Muscle of leg (tissue), 11 donors: ENCODE results near the gene CCDC159. TPM values are rescaled to one million over a fixed set of nuclear protein-coding genes. Genes with fewer than 3 reads are reported as not detected.
"Not testable (repeated sequence)": the region's sequence is repeated elsewhere in the genome, so short reads cannot be mapped to it uniquely, and the experiment has no call there.

ENCODE experiments used
- DNase-seq: peaks from one replicate; pipeline ENCODE4 v3.0.0; 2013
- H3K27ac ChIP-seq: one replicate; pipeline ENCODE4 v1.5.1; 2013; ENCODE audit warnings: mild to moderate bottlenecking, low read length, control low read depth
- H3K27me3 ChIP-seq: one replicate; pipeline ENCODE4 v1.6.1; 2013; ENCODE audit warnings: low read length; ENCODE audit not compliant: control insufficient read depth, insufficient read depth
- H3K36me3 ChIP-seq: one replicate; pipeline ENCODE4 v1.6.1; 2013; ENCODE audit warnings: low read length; ENCODE audit not compliant: control insufficient read depth, insufficient read depth
- H3K4me1 ChIP-seq: one replicate; pipeline ENCODE4 v1.6.1; 2013; ENCODE audit warnings: low read length; ENCODE audit not compliant: control insufficient read depth, insufficient read depth
- H3K4me3 ChIP-seq: one replicate; pipeline ENCODE4 v1.5.1; 2013; ENCODE audit warnings: low read length, control low read depth
- H3K9me3 ChIP-seq: replicated peaks from 2 replicates; pipeline ENCODE4 v1.6.1; 2013; ENCODE audit warnings: low read depth, low read length; ENCODE audit not compliant: control insufficient read depth
- WGBS: methylation state at CpG from one replicate; pipeline ENCODE4 v1.1.5; 2013; ENCODE audit warnings: missing lambda C conversion rate; ENCODE audit not compliant: insufficient coverage; 5-methylcytosine and 5-hydroxymethylcytosine counted together
- polyA plus RNA-seq, 8 donors: library from polyadenylated mRNA; unstranded; fragments of 120-200 nt; gene quantifications; one replicate each; pipeline versions ENCODE4 v1.2.1 to v1.2.3, GENCODE V29; 2013; ENCODE audit warnings: inconsistent platforms in 1 of 8, low replicate concordance in 1 of 8; ENCODE audit not compliant: insufficient read length in 8 of 8, insufficient read depth in 1 of 8
- total RNA-seq: library from RNA; stranded (reverse); fragments of 120-200 nt; gene quantifications from one replicate; pipeline ENCODE4 v1.2.4, GENCODE V29; 2013

The CCDC159 gene
- total and polyA plus RNA-seq, 9 donors, result 5.1 to 13.7 (median 7.7) TPM

GRCh38 chr19:11377756-11378155, 31.4 kb downstream of the CCDC159 start:
- H3K4me3 ChIP-seq, result no peak overlapping the region
- peaks cover 6% of the 10 kb centered on the region for H3K36me3 ChIP-seq
- 97% methylated on average over 2 of the region's 3 CpGs for WGBS
- no peak for DNase-seq
- H3K9me3 ChIP-seq, result no peaks in the 10 kb centered on the region
- H3K27me3 ChIP-seq, result peaks cover 15% of the 10 kb centered on the region
- H3K4me1 ChIP-seq, result peaks cover 34% of the 10 kb centered on the region
- H3K27ac ChIP-seq, result no peak overlapping the region

DNA sequence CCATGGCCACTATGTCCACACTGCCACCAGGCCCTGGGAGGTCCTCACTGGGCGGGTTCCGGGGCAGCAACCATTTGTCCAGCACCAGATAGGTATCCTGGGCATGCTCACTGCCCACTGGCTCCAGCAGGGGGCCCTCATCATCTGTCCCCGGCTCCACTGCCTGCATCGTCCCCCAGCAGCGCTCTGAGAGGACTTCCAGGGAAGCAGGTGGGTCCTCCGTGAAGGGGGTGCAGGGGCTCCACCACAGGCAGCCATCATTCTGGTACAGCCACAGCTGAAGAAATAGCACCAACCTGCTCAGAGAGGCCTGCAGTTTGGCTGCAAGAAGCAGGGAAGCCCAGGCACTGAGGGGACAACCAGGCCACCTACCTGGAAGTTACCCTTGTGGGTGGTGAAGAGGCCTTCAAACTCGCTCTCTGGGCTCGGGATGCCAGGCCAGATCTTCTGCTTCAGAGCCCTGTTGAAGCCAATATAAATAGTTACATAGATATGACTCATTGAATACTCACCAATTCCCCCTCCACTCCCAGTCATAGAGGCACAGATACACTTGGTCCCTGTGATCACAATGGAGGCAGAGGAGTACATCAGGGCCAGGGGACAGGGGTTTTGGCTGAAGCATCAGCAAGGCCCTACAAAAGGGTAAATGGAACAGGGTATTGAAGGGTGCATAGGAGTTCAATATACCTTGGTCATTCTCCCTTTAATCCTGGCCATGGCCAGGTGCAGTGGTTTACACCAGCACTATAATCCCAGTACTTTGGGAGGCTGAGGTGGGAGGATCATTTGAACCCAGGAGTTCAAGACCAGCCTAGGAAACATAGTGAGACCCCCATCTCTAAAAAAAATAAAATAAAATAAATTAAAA, 32.2 kb downstream of the CCDC159 start:
- WGBS, result 23% methylated on average over 6 of the region's 8 CpGs

DNA sequence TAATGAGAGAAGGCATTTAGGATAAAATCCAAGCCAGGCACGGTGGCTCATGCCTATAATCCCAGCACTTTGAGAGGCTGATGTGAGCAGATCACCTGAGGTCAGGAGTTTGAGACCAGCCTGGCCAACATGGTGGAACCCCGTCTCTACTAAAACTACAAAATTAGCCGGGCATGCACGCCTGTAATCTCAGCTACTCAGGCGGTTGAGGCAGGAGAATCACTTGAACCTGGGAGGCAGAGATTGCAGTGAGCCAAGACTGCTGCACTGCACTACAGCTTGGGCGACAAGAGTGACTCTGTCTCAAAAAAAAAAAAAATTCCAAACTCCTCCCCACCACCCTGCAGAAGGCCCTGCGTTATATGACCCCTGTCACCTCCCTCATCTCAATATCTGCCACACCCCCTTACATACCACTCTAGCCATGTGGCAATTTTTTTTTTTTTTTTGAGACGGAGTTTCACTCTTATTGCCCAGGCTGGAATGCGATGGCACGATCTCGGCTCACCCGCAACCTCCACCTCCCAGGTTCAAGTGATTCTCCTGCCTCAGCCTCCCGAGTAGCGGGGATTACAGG, 33.0 kb downstream of the CCDC159 start:
- Histone ChIP-seq H3K27me3 (peaks cover 31% of the 10 kb centered on the region), H3K4me1 (peaks cover 44% of the 10 kb centered on the region)
- not testable (repeated sequence) for DNase-seq, H3K27ac ChIP-seq, H3K4me3 ChIP-seq, H3K36me3 ChIP-seq, H3K9me3 ChIP-seq
- 83% methylated on average over 9 of the region's 14 CpGs for WGBS

More for the DNA sequence above, 32.2 kb downstream of the CCDC159 start:
- Histone ChIP-seq H3K36me3 (peaks cover 6% of the 10 kb centered on the region), H3K9me3 (no peaks in the 10 kb centered on the region), H3K27ac (no peak overlapping the region), H3K27me3 (peaks cover 23% of the 10 kb centered on the region), H3K4me1 (peaks cover 42% of the 10 kb centered on the region), H3K4me3 (no peak overlapping the region)
- no peak for DNase-seq

GRCh38 chr19:11379857-11380350, 33.6 kb downstream of the CCDC159 start:
- 94% methylated on average over 6 of the region's 7 CpGs for WGBS
- Histone ChIP-seq H3K27me3 (peaks cover 32% of the 10 kb centered on the region), H3K27ac (no peak overlapping the region), H3K36me3 (peaks cover 6% of the 10 kb centered on the region), H3K9me3 (no peaks in the 10 kb centered on the region), H3K4me3 (no peak overlapping the region), H3K4me1 (peaks cover 44% of the 10 kb centered on the region)
- DNase-seq, result no peak

GRCh38 chr19:11380653-11381537, 34.6 kb downstream of the CCDC159 start:
- H3K4me3 ChIP-seq, result peak overlapping the region; percentile 84
- no peaks in the 10 kb centered on the region for H3K9me3 ChIP-seq
- peaks cover 6% of the 10 kb centered on the region for H3K36me3 ChIP-seq
- peaks cover 36% of the 10 kb centered on the region for H3K4me1 ChIP-seq
- peak; percentile 99 for DNase-seq
- peak overlapping the region; percentile 84 for H3K27ac ChIP-seq
- H3K27me3 ChIP-seq, result peaks cover 32% of the 10 kb centered on the region
- WGBS, result 2% methylated on average over 52 of the region's 54 CpGs

DNA sequence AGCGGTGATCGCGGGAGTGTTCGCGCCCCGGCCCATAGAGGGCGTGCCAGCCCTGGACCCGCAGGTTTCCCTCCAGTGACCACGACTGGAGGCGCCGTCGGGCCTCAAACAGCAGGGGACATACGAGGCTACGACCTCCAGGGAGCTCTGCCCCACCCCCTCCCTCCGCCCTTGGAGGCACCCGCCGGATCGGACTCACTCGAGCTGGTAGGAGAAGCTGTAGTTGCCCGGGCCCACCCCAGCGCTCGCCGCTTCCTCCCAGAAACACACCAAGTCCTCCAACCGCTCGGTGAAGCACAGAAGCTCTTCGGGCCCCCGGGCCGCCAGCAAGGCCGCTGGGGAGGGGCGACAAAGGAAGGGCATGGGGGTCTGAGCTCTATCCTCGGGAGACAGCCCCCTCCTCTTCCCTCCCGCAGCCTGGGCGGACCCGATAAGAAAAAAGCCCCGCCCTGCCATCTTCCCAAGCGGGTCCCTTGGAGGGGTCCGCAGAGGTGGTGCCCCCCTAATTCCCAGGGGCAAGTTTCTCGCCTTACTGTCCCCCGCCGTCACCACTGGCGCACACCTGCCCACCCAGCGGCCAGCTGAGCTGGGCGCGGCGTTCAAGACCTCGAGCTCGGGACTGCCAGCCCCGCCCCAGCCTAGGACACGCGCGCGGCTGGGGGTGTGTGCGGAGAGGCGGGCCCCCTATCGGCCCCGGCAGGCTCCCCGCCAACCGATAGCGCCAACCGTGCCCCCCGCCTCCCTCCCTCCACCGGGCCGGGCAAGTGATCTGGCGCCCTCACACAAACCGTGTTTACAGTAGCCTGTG, 36.8 kb downstream of the CCDC159 start:
- Histone ChIP-seq H3K9me3 (no peaks in the 10 kb centered on the region), H3K27me3 (peaks cover 32% of the 10 kb centered on the region), H3K4me3 (peak overlapping the region; percentile 36), H3K27ac (no peak overlapping the region), H3K4me1 (peaks cover 32% of the 10 kb centered on the region), H3K36me3 (peaks cover under 1% of the 10 kb centered on the region)
- under 1% methylated on average over 57 of the region's 65 CpGs for WGBS
- peak; percentile 39 for DNase-seq

GRCh38 chr19:11383706-11384048, 37.4 kb downstream of the CCDC159 start:
- WGBS, result 0% methylated on average over 9 of the region's 9 CpGs
- H3K27ac ChIP-seq, result no peak overlapping the region
- peaks cover 32% of the 10 kb centered on the region for H3K27me3 ChIP-seq
- H3K4me3 ChIP-seq, result peak overlapping the region; percentile 36
- peaks cover 32% of the 10 kb centered on the region for H3K4me1 ChIP-seq
- H3K9me3 ChIP-seq, result no peaks in the 10 kb centered on the region
- H3K36me3 ChIP-seq, result no peaks in the 10 kb centered on the region
- DNase-seq, result no peak

- H3K27ac ChIP-seq, result no peak overlapping the region
- DNase-seq, result no peak
- H3K9me3 ChIP-seq, result no peaks in the 10 kb centered on the region
- H3K36me3 ChIP-seq, result no peaks in the 10 kb centered on the region
- H3K27me3 ChIP-seq, result peaks cover 32% of the 10 kb centered on the region
- 43% methylated on average over 1 of the region's 5 CpGs for WGBS
- H3K4me3 ChIP-seq, result no peak overlapping the region
- peaks cover 32% of the 10 kb centered on the region for H3K4me1 ChIP-seq
Measured at GRCh38 chr19:11384778-11385129, 38.4 kb downstream of the CCDC159 start.

- no peak overlapping the region for H3K27ac ChIP-seq
- no peaks in the 10 kb centered on the region for H3K36me3 ChIP-seq
- H3K4me1 ChIP-seq, result peaks cover 18% of the 10 kb centered on the region
- DNase-seq, result peak; percentile 53
- peaks cover 20% of the 10 kb centered on the region for H3K27me3 ChIP-seq
- no peak overlapping the region for H3K4me3 ChIP-seq
- peaks cover 4% of the 10 kb centered on the region for H3K9me3 ChIP-seq
- WGBS, result 73% methylated on average over 15 of the region's 19 CpGs
Measured at GRCh38 chr19:11387162-11388034, 41.1 kb downstream of the CCDC159 start.
